ENCODE data around the gene PAF1. TPM values are rescaled to one million over a fixed set of nuclear protein-coding genes. Genes with fewer than 3 reads are reported as not detected.

The PAF1 gene
- total and polyA plus RNA-seq, 2 of the 13 experiments (the other 11 are each of a cell fraction or from before 2014, with no cell fraction given), result 30.2 to 31.1 TPM

- TF ChIP-seq ETV6 (CRISPR knock-in tag; conservative IDR thresholded peaks at IDR 0.05) (peak; percentile 60; the same call in 1 of the 2 replicates), ZNF749 (CRISPR knock-in tag; IDR thresholded peaks at IDR 0.05; ENCODE audit: borderline replicate concordance) (no peak), PHF8 (CRISPR knock-in tag; IDR thresholded peaks at IDR 0.05) (no peak), CREM (IDR thresholded peaks at IDR 0.05) (no peak), CREM (CRISPR knock-in tag; IDR thresholded peaks at IDR 0.05) (no peak), TFE3 (CRISPR knock-in tag; IDR thresholded peaks at IDR 0.05) (no peak), CC2D1A (CRISPR knock-in tag; IDR thresholded peaks at IDR 0.05) (no peak), SPEN (CRISPR knock-in tag; IDR thresholded peaks at IDR 0.05; ENCODE audit: low read depth) (peak; percentile 18; the same call in 1 of the 2 replicates), GATAD2A (CRISPR knock-in tag; IDR thresholded peaks at IDR 0.05) (0 out of 2 replicates have a peak, but pooled peaks have one; percentile 4), ZNF772 (CRISPR knock-in tag; IDR thresholded peaks at IDR 0.05) (no peak), GABPA (IDR thresholded peaks at IDR 0.05; ENCODE audit: low read depth, low read length) (0 out of 2 replicates have a peak, but pooled peaks have one; percentile 8), GABPA (CRISPR knock-in tag; IDR thresholded peaks at IDR 0.05; ENCODE audit: low read depth) (no peak), KAT7 (CRISPR knock-in tag; IDR thresholded peaks at IDR 0.05; ENCODE audit: borderline replicate concordance) (0 out of 2 replicates have a peak, but pooled peaks have one; percentile 16), MXI1 (IDR thresholded peaks at IDR 0.05; ENCODE audit: borderline replicate concordance, low read depth, low read length) (0 out of 3 replicates have a peak, but pooled peaks have one; percentile 9), ZNF720 (CRISPR knock-in tag; IDR thresholded peaks at IDR 0.05) (no peak), ETS1 (CRISPR knock-in tag; IDR thresholded peaks at IDR 0.05) (0 out of 2 replicates have a peak, but pooled peaks have one; percentile 41), ZNF770 (CRISPR knock-in tag; IDR thresholded peaks at IDR 0.05) (0 out of 2 replicates have a peak, but pooled peaks have one; percentile 14), MYC (CRISPR knock-in tag; IDR thresholded peaks at IDR 0.05; ENCODE audit: borderline replicate concordance) (0 out of 2 replicates have a peak, but pooled peaks have one; percentile 17), SP4 (CRISPR knock-in tag; IDR thresholded peaks at IDR 0.05) (0 out of 2 replicates have a peak, but pooled peaks have one; percentile 29), HNRNPK (IDR thresholded peaks at IDR 0.05; ENCODE audit: low read depth, low read length, poor library complexity, severe bottlenecking) (peak; percentile 65), SMARCE1 (IDR thresholded peaks at IDR 0.05; ENCODE audit: borderline replicate concordance) (no peak), TEAD2 (CRISPR knock-in tag; IDR thresholded peaks at IDR 0.05) (no peak), ZNF816 (CRISPR knock-in tag; IDR thresholded peaks at IDR 0.05; ENCODE audit: borderline replicate concordance) (no peak), ZNF496 (CRISPR knock-in tag; IDR thresholded peaks at IDR 0.05; ENCODE audit: insufficient replicate concordance) (no peak), TFAP4 (IDR thresholded peaks at IDR 0.05; ENCODE audit: borderline replicate concordance, low read depth) (peak; percentile 71; the same call in 1 of the 2 replicates), ETV5 (CRISPR knock-in tag; IDR thresholded peaks at IDR 0.05; ENCODE audit: borderline replicate concordance) (peak; percentile 36; the same call in 1 of the 2 replicates)
Observed at GRCh38 chr19:39413272-39413910, 22.5 kb upstream of the PAF1 start (continued).

Data from HepG2 (cell line).